ENCODE measurements around the gene RRP15. TPM values are rescaled to one million over a fixed set of nuclear protein-coding genes. Genes with fewer than 3 reads are reported as not detected.

The RRP15 gene
- total and polyA plus RNA-seq, 2 donors from 2014 or later: 5.9 to 21.4 TPM

DNA sequence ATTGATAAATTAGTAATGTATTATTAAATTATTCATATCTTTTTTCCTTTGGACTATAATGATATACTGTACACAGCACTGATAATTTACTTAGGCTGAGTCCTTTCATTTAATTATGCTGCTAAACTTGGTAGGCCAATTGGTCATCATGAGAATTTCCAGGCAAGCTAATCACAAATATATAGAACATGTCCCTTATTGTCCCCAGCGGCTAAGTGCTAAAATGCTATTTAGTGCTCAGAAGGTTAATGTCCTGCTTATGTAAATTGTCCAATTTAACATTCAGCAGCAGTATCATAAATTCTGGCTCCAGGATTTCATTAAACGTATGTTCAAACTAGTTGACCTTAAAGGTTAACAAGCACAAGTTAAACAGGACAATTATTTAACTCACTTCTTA, 30.0 kb upstream of the RRP15 start:
- no peak overlapping the region for H3K27ac ChIP-seq (ENCODE audit: low read depth in 2 of 2, low read length in 2 of 2)
- TF ChIP-seq, protein P1, sequence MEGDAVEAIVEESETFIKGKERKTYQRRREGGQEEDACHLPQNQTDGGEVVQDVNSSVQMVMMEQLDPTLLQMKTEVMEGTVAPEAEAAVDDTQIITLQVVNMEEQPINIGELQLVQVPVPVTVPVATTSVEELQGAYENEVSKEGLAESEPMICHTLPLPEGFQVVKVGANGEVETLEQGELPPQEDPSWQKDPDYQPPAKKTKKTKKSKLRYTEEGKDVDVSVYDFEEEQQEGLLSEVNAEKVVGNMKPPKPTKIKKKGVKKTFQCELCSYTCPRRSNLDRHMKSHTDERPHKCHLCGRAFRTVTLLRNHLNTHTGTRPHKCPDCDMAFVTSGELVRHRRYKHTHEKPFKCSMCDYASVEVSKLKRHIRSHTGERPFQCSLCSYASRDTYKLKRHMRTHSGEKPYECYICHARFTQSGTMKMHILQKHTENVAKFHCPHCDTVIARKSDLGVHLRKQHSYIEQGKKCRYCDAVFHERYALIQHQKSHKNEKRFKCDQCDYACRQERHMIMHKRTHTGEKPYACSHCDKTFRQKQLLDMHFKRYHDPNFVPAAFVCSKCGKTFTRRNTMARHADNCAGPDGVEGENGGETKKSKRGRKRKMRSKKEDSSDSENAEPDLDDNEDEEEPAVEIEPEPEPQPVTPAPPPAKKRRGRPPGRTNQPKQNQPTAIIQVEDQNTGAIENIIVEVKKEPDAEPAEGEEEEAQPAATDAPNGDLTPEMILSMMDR (IDR thresholded peaks at IDR 0.05; ENCODE audit: borderline replicate concordance, extremely low read depth, insufficient read depth): no peak
- intact Hi-C loops (cut with DNase I): no loop called here
- H3K36me3 ChIP-seq (ENCODE audit: control insufficient read depth in 2 of 3, insufficient read depth in 3 of 3, low read length in 3 of 3): no peaks in the 10 kb centered on the region
- no peaks in the 10 kb centered on the region for H3K4me1 ChIP-seq (ENCODE audit: control insufficient read depth in 2 of 3, insufficient read depth in 2 of 3, low read depth in 1 of 3, low read length in 3 of 3)
- no peak overlapping the region for H3K4me3 ChIP-seq (ENCODE audit: low read length in 3 of 3)
- H3K9ac ChIP-seq (ENCODE audit: low read length in 3 of 3): no peak overlapping the region
- FAIRE-seq: no peak
- no peaks in the 10 kb centered on the region for H3K27me3 ChIP-seq (ENCODE audit: control insufficient read depth, insufficient read depth, low read length)
- peak in 2 of 5 donors; percentile 6 to 7 for DNase-seq
- H3K9me3 ChIP-seq (ENCODE audit: control insufficient read depth in 2 of 3, insufficient read depth in 1 of 3, low read length in 3 of 3): no peaks in the 10 kb centered on the region

DNA sequence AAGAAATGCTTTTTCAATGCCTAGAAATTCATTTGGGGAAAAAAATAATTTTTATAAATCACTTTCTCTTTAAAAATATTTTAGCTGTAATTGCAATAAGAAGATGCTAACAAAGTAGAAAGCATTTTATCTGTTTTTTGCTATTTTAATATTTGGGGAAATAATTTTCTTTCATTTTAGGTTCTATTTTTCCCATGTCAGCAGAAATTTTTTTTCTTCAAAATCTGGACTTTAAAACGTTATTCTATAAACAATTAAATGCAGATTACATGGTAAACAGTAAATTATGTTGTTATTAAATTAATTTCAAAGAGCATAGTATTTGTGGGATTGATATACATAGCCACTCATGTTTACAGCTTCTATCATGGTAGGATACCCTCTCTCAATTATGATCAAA, 27.7 kb upstream of the RRP15 start:
- Histone ChIP-seq H3K4me3 (ENCODE audit: low read length in 3 of 3) (no peak overlapping the region), H3K4me1 (ENCODE audit: control insufficient read depth in 2 of 3, insufficient read depth in 2 of 3, low read depth in 1 of 3, low read length in 3 of 3) (no peaks in the 10 kb centered on the region), H3K27ac (ENCODE audit: low read depth in 2 of 2, low read length in 2 of 2) (no peak overlapping the region), H3K36me3 (ENCODE audit: control insufficient read depth in 2 of 3, insufficient read depth in 3 of 3, low read length in 3 of 3) (no peaks in the 10 kb centered on the region), H3K9ac (ENCODE audit: low read length in 3 of 3) (no peak overlapping the region), H3K27me3 (ENCODE audit: control insufficient read depth, insufficient read depth, low read length) (no peaks in the 10 kb centered on the region), H3K9me3 (ENCODE audit: control insufficient read depth in 2 of 3, insufficient read depth in 1 of 3, low read length in 3 of 3) (peaks cover 0 to 3% (median 0%) of the 10 kb centered on the region in 3 donors)
- DNase-seq: no peak
- intact Hi-C loops (cut with DNase I): no loop called here
- FAIRE-seq: no peak
- TF ChIP-seq, protein P1 (IDR thresholded peaks at IDR 0.05; ENCODE audit: borderline replicate concordance, extremely low read depth, insufficient read depth): no peak

DNA sequence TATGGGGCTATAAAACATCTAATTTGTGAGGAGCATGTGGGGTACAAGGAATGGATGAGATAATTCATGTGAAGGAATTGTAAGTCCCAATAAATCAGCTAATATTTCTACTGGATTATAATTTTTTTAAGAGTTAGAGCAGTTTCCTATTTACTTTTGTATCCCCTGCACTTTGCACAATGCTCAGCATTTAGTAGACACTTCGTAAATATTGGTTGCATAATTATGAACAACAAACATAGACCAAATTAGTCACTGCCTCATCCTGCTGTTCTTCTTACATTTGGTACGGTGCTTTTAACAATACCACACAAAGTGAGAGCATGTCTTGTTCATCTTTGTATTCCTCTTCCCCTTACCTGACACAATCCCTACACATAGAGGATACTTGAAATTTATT, 27.1 kb upstream of the RRP15 start:
- Histone ChIP-seq H3K36me3 (ENCODE audit: control insufficient read depth in 2 of 3, insufficient read depth in 3 of 3, low read length in 3 of 3) (no peaks in the 10 kb centered on the region), H3K9ac (ENCODE audit: low read length in 3 of 3) (no peak overlapping the region), H3K4me1 (ENCODE audit: control insufficient read depth in 2 of 3, insufficient read depth in 2 of 3, low read depth in 1 of 3, low read length in 3 of 3) (no peaks in the 10 kb centered on the region), H3K27me3 (ENCODE audit: control insufficient read depth, insufficient read depth, low read length) (no peaks in the 10 kb centered on the region), H3K27ac (ENCODE audit: low read depth in 2 of 2, low read length in 2 of 2) (no peak overlapping the region), H3K4me3 (ENCODE audit: low read length in 3 of 3) (no peak overlapping the region), H3K9me3 (ENCODE audit: control insufficient read depth in 2 of 3, insufficient read depth in 1 of 3, low read length in 3 of 3) (peaks cover 0 to 3% (median 0%) of the 10 kb centered on the region in 3 donors)
- intact Hi-C loops (cut with DNase I): no loop called here
- TF ChIP-seq, protein P1 (IDR thresholded peaks at IDR 0.05; ENCODE audit: borderline replicate concordance, extremely low read depth, insufficient read depth): no peak
- no peak for FAIRE-seq
- DNase-seq: no peak

DNA sequence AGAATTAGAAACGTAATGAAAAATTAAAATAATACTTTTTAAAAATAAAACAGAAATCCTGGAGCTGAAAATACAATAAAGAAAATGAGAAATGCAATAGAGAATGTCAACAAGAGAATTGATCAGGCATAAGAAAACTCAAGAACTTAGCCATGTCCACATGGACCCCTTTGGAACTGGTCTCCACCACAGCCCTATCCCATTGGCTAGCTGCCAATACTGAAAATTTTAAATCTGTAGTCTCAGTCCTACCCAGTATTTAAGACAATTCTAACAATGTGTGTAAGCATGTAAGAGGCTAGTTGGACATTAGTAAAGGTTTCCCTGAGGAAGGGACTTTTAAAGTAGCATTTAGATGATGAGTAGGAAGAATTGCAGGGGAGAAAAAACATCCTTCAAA, 25.8 kb upstream of the RRP15 start:
- intact Hi-C loops (cut with DNase I): no loop called here
- H3K9me3 ChIP-seq (ENCODE audit: control insufficient read depth in 2 of 3, insufficient read depth in 1 of 3, low read length in 3 of 3): peaks cover 0 to 3% (median 0%) of the 10 kb centered on the region in 3 donors
- no peaks in the 10 kb centered on the region for H3K36me3 ChIP-seq (ENCODE audit: control insufficient read depth in 2 of 3, insufficient read depth in 3 of 3, low read length in 3 of 3)
- H3K4me1 ChIP-seq (ENCODE audit: control insufficient read depth in 2 of 3, insufficient read depth in 2 of 3, low read depth in 1 of 3, low read length in 3 of 3): no peaks in the 10 kb centered on the region
- DNase-seq (no peak), FAIRE-seq (no peak)
- TF ChIP-seq, protein P1 (IDR thresholded peaks at IDR 0.05; ENCODE audit: borderline replicate concordance, extremely low read depth, insufficient read depth): no peak
- no peak overlapping the region for H3K4me3 ChIP-seq (ENCODE audit: low read length in 3 of 3)
- H3K9ac ChIP-seq (ENCODE audit: low read length in 3 of 3): no peak overlapping the region
- H3K27me3 ChIP-seq (ENCODE audit: control insufficient read depth, insufficient read depth, low read length): no peaks in the 10 kb centered on the region
- no peak overlapping the region for H3K27ac ChIP-seq (ENCODE audit: low read depth in 2 of 2, low read length in 2 of 2)
